Activated T-cell treated with anti-CD3 and anti-CD28 coated beads, Interleukin-2, amount 50 U/mL, for 24 hours (primary cell): Measurements from ENCODE around the gene PHB1.
A peak's percentile ranks its signal among the peaks of the same experiment; 100 is the strongest.
"Not testable (repeated sequence)": the region's sequence is repeated elsewhere in the genome, so short reads cannot be mapped to it uniquely, and the experiment has no call there.

ENCODE experiments used
- DNase-seq: peaks from one replicate; pipeline ENCODE4 v3.0.0-alpha.2; 2020
- H3K27ac Mint-ChIP-seq: 2 replicates; pipeline ENCODE4 v1.8.0; 2020; ENCODE audit warnings: mild to moderate bottlenecking, mixed read lengths
- H3K27me3 Mint-ChIP-seq: 2 replicates; pipeline ENCODE4 v1.8.0; 2020; ENCODE audit warnings: mixed read lengths
- H3K36me3 Mint-ChIP-seq: 2 replicates; pipeline ENCODE4 v1.8.0; 2020; ENCODE audit warnings: low read depth, mixed read lengths
- H3K4me1 Mint-ChIP-seq: 2 replicates; pipeline ENCODE4 v1.8.0; 2020; ENCODE audit warnings: low read depth, mixed read lengths
- H3K4me3 Mint-ChIP-seq: 2 replicates; pipeline ENCODE4 v1.8.0; 2020; ENCODE audit warnings: mild to moderate bottlenecking, moderate library complexity, mixed read lengths
- H3K9me3 Mint-ChIP-seq: 2 replicates; pipeline ENCODE4 v1.8.0; 2020; ENCODE audit warnings: mixed read lengths

The PHB1 gene

GRCh38 chr17:49404361-49404760 lies 10.3 kb downstream of the PHB1 start:
- H3K4me3 Mint-ChIP-seq, result no peak overlapping the region

GRCh38 chr17:49403514-49404289 lies 11.0 kb downstream of the PHB1 start:
- peaks cover 38% of the 10 kb centered on the region for H3K4me1 Mint-ChIP-seq
- H3K27me3 Mint-ChIP-seq, result no peaks in the 10 kb centered on the region
- no peak for DNase-seq
- no peak overlapping the region for H3K4me3 Mint-ChIP-seq
- H3K27ac Mint-ChIP-seq, result peak overlapping the region; percentile 37
- H3K36me3 Mint-ChIP-seq, result peaks cover 76% of the 10 kb centered on the region
- H3K9me3 Mint-ChIP-seq, result no peaks in the 10 kb centered on the region

More at GRCh38 chr17:49404361-49404760, 10.3 kb downstream of the PHB1 start:
- Mint-ChIP-seq H3K4me1 (peaks cover 44% of the 10 kb centered on the region), H3K9me3 (no peaks in the 10 kb centered on the region), H3K27me3 (no peaks in the 10 kb centered on the region), H3K36me3 (peaks cover 83% of the 10 kb centered on the region), H3K27ac (peak overlapping the region; percentile 37)
- peak; percentile 29 for DNase-seq

GRCh38 chr17:49402706-49403105 lies 12.0 kb downstream of the PHB1 start:
- H3K36me3 Mint-ChIP-seq, result peaks cover 66% of the 10 kb centered on the region

GRCh38 chr17:49401971-49402611 lies 12.6 kb downstream of the PHB1 start:
- H3K27me3 Mint-ChIP-seq, result no peaks in the 10 kb centered on the region
- H3K27ac Mint-ChIP-seq, result no peak overlapping the region
- no peak for DNase-seq
- no peaks in the 10 kb centered on the region for H3K9me3 Mint-ChIP-seq
- peaks cover 60% of the 10 kb centered on the region for H3K36me3 Mint-ChIP-seq
- no peak overlapping the region for H3K4me3 Mint-ChIP-seq
- H3K4me1 Mint-ChIP-seq, result peaks cover 26% of the 10 kb centered on the region

More at GRCh38 chr17:49402706-49403105, 12.0 kb downstream of the PHB1 start:
- no peaks in the 10 kb centered on the region for H3K9me3 Mint-ChIP-seq
- no peaks in the 10 kb centered on the region for H3K27me3 Mint-ChIP-seq
- H3K27ac Mint-ChIP-seq, result no peak overlapping the region
- peaks cover 28% of the 10 kb centered on the region for H3K4me1 Mint-ChIP-seq
- no peak overlapping the region for H3K4me3 Mint-ChIP-seq
- no peak for DNase-seq

- Mint-ChIP-seq H3K27me3 (no peaks in the 10 kb centered on the region), H3K36me3 (peaks cover 39% of the 10 kb centered on the region), H3K4me1 (peaks cover 14% of the 10 kb centered on the region), H3K27ac (no peak overlapping the region), H3K9me3 (no peaks in the 10 kb centered on the region), H3K4me3 (no peak overlapping the region)
- peak; percentile 17 for DNase-seq
Observed at GRCh38 chr17:49399995-49400394, 14.7 kb downstream of the PHB1 start.

- H3K27me3 Mint-ChIP-seq, result no peaks in the 10 kb centered on the region
- no peak for DNase-seq
- no peak overlapping the region for H3K4me3 Mint-ChIP-seq
- no peaks in the 10 kb centered on the region for H3K9me3 Mint-ChIP-seq
- peaks cover 12% of the 10 kb centered on the region for H3K4me1 Mint-ChIP-seq
- peaks cover 16% of the 10 kb centered on the region for H3K36me3 Mint-ChIP-seq
- H3K27ac Mint-ChIP-seq, result no peak overlapping the region
Observed at GRCh38 chr17:49397586-49397985, 17.1 kb downstream of the PHB1 start.

- no peak overlapping the region for H3K27ac Mint-ChIP-seq
- no peaks in the 10 kb centered on the region for H3K9me3 Mint-ChIP-seq
- H3K27me3 Mint-ChIP-seq, result no peaks in the 10 kb centered on the region
- no peak overlapping the region for H3K4me3 Mint-ChIP-seq
- no peaks in the 10 kb centered on the region for H3K36me3 Mint-ChIP-seq
- no peak for DNase-seq
- H3K4me1 Mint-ChIP-seq, result peaks cover 40% of the 10 kb centered on the region
Observed at GRCh38 chr17:49393491-49394255, 21.0 kb downstream of the PHB1 start.

GRCh38 chr17:49390548-49391324 lies 23.9 kb downstream of the PHB1 start:
- no peak overlapping the region for H3K4me3 Mint-ChIP-seq
- peak overlapping the region; percentile 82 for H3K27ac Mint-ChIP-seq
- H3K9me3 Mint-ChIP-seq, result no peaks in the 10 kb centered on the region
- H3K4me1 Mint-ChIP-seq, result peaks cover 57% of the 10 kb centered on the region
- DNase-seq, result peak; percentile 34
- H3K27me3 Mint-ChIP-seq, result no peaks in the 10 kb centered on the region
- no peaks in the 10 kb centered on the region for H3K36me3 Mint-ChIP-seq

GRCh38 chr17:49389514-49390347 lies 25.0 kb downstream of the PHB1 start:
- H3K36me3 Mint-ChIP-seq, H3K27me3 Mint-ChIP-seq, H3K9me3 Mint-ChIP-seq, H3K4me3 Mint-ChIP-seq: not testable (repeated sequence)
- DNase-seq, result peak; percentile 37
- H3K27ac Mint-ChIP-seq, result peak overlapping the region; percentile 86
- peaks cover 54% of the 10 kb centered on the region for H3K4me1 Mint-ChIP-seq

- H3K27me3 Mint-ChIP-seq, result no peaks in the 10 kb centered on the region
Observed at GRCh38 chr17:49388692-49389513, 25.8 kb downstream of the PHB1 start.

GRCh38 chr17:49388290-49388640 lies 26.4 kb downstream of the PHB1 start:
- Mint-ChIP-seq H3K4me1 (peaks cover 45% of the 10 kb centered on the region), H3K36me3 (no peaks in the 10 kb centered on the region), H3K27me3 (no peaks in the 10 kb centered on the region), H3K4me3 (peak overlapping the region; percentile 48), H3K9me3 (no peaks in the 10 kb centered on the region), H3K27ac (peak overlapping the region; percentile 86)
- peak; percentile 37 for DNase-seq

More at GRCh38 chr17:49388692-49389513, 25.8 kb downstream of the PHB1 start:
- no peaks in the 10 kb centered on the region for H3K9me3 Mint-ChIP-seq
- no peak for DNase-seq
- H3K4me3 Mint-ChIP-seq, result peak overlapping the region; percentile 30
- peaks cover 50% of the 10 kb centered on the region for H3K4me1 Mint-ChIP-seq
- H3K27ac Mint-ChIP-seq, result peak overlapping the region; percentile 86
- H3K36me3 Mint-ChIP-seq, result no peaks in the 10 kb centered on the region

- Mint-ChIP-seq H3K27me3 (no peaks in the 10 kb centered on the region), H3K4me1 (peaks cover 45% of the 10 kb centered on the region), H3K4me3 (peak overlapping the region; percentile 48), H3K36me3 (no peaks in the 10 kb centered on the region), H3K27ac (peak overlapping the region; percentile 86), H3K9me3 (no peaks in the 10 kb centered on the region)
- DNase-seq, result peak; percentile 46
Observed at GRCh38 chr17:49387498-49388289, 27.0 kb downstream of the PHB1 start.
